ENCODE data around the gene GTPBP6.
"Not testable (repeated sequence)": the region's sequence is repeated elsewhere in the genome, so short reads cannot be mapped to it uniquely, and the experiment has no call there.

GTPBP6 gene

GRCh38 chrX:287670-288069 lies 30.9 kb downstream of the GTPBP6 start:
- peak; percentile 18 for DNase-seq

DNA sequence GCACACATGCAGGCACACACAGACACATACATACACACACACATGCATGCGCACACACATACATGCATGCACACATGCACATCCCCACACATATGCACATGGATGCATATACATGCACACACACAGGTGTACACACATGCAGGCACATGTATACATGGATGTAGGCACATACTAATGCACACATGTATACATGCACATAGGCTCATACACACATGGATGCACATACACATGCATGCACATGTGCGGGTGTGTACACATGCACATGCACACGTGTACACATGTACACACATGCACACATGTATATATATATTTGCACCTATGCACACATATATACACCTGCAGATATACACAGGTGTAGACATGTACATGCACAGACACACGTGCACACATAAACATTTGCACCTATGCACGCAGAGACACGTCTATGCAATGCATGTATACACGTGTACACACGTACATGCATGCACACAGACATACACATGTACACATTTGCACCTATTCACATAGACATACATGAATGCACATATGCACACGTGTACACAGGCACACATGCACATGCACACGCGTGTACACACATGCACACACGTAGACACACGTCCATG lies 33.4 kb downstream of the GTPBP6 start:
- DNase-seq = no peak

GRCh38 chrX:283115-283845 lies 35.3 kb downstream of the GTPBP6 start:
- peak; percentile 89 for DNase-seq

DNA sequence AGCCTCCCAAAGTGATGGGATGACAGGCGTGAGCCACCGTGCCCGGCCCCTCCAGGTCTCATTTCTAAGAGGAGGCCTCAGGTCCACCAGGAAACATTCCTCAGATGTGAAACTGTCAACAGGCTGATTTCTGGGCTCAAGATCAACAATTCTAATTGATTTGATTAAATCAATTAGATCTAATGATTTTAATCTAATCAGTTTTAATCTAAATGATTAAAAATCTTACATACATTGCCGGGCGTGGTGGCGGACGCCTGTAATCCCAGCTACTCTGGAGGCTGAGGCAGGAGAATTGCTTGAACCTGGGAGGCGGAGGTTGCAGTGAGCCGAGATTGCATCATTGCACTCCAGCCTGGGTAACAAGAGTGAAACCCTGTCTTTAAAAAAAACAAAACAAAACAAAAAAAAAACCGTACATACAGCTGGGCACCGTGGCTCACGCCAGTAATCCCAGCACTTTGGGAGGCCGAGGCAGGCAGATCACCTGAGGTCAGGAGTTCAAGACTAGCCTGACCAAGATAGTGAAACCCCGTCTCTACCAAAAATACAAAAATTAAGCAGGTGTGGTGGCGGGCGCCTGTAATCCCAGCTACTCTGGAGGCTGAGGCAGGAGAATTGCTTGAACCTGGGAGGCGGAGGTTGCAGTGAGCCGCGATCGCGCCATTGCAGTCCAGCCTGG lies 36.5 kb downstream of the GTPBP6 start:
- DNase-seq = not testable (repeated sequence)

DNA sequence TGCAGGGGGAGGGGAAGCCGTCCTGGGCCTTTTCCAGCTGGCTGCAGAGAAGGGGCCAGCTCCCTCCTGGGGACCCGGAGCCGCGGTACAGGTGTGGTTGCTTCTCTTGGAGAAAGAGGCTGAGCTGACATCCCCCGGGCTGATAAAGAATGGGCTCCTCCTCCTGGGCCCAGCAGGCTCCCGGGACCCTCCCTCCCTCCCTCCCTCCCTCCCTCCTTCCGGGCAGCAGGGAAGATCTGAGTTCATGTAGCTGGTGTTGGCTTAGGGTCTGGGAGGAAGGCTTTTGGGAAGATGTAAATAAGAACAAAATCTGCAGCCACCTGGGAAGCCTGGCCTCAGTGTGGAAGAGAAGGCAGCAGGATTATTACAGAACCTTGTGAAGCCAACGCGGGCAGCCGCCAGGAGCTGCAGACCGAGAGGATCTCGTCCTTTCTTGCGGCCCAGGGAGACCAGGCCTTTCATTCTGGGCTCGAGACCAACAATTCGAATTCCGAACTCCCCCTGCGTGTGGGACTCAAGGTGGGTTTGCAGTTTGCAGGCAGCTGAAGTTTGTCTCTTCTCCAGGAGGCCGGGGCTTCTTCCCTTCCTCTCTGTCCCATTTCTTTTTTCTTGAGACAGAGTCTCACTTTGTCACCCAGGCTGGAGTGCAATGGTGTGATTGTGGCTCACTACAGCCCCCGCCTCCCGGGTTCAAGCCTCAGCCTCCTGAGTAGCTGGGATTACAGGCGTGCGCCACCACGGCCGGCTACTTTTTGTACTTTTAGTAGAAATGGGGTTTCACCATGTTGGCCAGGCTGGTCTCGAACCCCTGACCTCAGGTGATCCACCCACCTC lies 37.2 kb downstream of the GTPBP6 start, which contains the start of gene PLCXD1:
Gene PLCXD1 (plus strand): TSS at position 216 of the 834 bp plus-strand sequence. CDS start 2,807 bp downstream, outside the sequence.
- no peak for DNase-seq

GRCh38 chrX:280722-281121 lies 37.9 kb downstream of the GTPBP6 start:
- DNase-seq = not testable (repeated sequence)

- DNase-seq = not testable (repeated sequence)
Measured at GRCh38 chrX:279757-280604, 38.6 kb downstream of the GTPBP6 start.

DNA sequence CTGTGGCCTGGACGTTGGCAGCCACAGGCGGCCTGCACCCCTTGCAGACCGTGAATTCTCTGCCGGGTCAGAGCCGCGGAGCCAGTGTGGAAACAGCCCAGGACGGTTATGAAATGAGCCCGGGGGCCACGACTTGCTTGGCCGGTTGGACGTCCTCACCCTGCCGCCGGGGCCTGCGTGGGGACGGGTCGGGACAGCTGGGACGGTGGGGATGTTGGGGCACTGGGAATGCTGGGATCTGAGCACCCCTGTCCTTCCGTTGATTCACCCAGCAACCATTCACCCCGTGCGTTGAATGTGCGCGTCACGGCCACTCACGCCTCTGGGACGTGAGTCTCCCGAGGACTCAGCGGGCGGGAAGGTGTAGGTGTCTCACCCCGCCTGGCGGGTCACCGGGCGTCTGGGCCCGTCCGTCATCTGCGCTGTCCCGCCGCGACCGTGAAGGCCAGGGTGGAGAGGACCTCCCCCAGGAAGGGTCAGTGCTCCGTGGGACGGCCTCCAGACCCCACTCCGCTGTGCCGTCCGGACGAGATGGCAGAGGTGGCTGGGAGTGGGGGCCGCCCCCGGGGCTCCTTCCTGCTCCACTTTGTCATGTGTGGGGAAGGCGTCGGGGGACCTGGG lies 41.9 kb downstream of the GTPBP6 start:
- no peak for DNase-seq

- DNase-seq = peak; percentile 52
Measured at GRCh38 chrX:275967-276580, 42.5 kb downstream of the GTPBP6 start.

DNA sequence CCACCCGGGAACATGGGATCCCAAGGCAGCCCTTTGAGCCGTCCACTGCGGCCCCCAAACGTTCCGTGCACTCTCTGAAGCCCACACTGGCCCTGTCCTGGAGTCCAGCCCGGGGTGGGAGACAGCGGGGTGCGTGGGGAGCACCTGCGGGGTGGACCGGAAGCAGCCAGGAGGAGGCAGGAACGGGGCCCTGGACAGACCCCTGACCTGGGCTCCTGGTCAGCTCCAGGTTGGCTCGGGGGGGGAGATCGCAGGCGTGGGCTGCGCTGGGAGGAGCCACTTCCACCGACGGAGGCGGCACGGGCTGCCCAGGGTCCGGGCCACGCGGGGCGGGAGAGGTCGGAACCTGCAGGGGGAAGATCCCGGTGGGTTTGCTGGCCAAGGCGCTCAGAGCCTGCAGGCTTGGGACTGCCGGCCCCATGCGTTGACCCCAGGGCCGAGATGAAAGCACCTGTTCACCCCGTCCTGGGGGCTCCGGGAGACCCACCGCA lies 43.1 kb downstream of the GTPBP6 start:
- no peak for DNase-seq

GRCh38 chrX:274904-275475 lies 43.6 kb downstream of the GTPBP6 start:
- DNase-seq = no peak

DNA sequence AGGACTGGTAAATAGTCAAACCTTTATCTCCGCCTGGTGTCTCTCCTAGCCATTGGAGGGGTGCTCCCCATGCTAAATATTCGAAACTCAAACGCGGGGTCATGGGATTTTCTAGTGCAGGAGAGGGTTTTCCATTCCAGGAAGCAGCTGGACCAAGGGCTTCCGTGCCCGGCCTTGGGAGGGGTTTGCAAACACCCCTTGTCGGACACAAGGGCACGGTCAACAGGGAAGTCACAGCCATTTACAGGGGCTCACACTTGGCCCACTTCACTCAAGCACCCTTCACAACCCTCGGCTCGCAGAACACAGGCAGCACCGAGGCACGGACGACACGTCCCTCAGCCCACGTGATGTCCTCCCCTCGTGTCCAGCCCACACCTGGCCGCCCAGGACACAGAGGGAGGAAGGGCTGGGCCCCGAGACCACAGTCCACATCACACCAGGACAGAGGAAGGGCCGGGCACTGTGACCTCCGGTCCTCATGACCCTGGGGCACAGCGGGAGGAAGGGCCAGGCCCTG lies 47.7 kb downstream of the GTPBP6 start:
- DNase-seq = no peak

GRCh38 chrX:267771-268261 lies 50.8 kb downstream of the GTPBP6 start:
- DNase-seq = no peak

- no peak for DNase-seq
Measured at GRCh38 chrX:265502-265901, 53.1 kb downstream of the GTPBP6 start.

- no peak for DNase-seq
Measured at GRCh38 chrX:264634-265455, 53.8 kb downstream of the GTPBP6 start.

DNA sequence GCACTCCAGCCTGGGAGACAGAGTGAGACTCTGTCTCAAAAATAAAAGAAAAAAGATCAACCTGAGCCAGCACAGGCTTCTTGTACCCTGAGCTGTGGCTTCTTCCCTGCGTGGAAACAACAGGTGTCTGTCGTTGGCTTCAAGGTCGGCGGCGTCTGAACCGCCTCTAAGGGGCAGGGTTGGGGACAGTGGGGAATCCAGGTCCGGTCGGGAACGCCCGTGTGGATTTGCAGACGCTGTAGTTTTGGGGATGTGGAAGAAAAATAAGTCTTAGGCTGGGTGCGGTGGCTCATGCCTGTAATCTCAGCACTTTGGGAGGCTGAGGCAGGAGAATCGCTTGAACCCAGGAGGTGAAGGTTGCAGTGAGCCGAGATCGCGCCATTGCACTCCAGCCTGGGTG lies 54.6 kb downstream of the GTPBP6 start:
- DNase-seq = not testable (repeated sequence)

- no peak for DNase-seq
Measured at GRCh38 chrX:262381-262909, 56.2 kb downstream of the GTPBP6 start.

GRCh38 chrX:261919-262352 lies 56.7 kb downstream of the GTPBP6 start:
- no peak for DNase-seq

All from CD4-positive, alpha-beta T cell treated with Interleukin-12 subunit alpha and Interleukin-12 subunit beta, for 1 hour (primary cell).